NCI-H226 (cell line): ENCODE data around the gene TSEN15.
"Not testable (repeated sequence)": the region's sequence is repeated elsewhere in the genome, so short reads cannot be mapped to it uniquely, and the experiment has no call there.

Source experiments
- DNase-seq: peaks from one replicate; pipeline ENCODE4 v3.0.0-alpha.2; 2015

Gene TSEN15

DNA sequence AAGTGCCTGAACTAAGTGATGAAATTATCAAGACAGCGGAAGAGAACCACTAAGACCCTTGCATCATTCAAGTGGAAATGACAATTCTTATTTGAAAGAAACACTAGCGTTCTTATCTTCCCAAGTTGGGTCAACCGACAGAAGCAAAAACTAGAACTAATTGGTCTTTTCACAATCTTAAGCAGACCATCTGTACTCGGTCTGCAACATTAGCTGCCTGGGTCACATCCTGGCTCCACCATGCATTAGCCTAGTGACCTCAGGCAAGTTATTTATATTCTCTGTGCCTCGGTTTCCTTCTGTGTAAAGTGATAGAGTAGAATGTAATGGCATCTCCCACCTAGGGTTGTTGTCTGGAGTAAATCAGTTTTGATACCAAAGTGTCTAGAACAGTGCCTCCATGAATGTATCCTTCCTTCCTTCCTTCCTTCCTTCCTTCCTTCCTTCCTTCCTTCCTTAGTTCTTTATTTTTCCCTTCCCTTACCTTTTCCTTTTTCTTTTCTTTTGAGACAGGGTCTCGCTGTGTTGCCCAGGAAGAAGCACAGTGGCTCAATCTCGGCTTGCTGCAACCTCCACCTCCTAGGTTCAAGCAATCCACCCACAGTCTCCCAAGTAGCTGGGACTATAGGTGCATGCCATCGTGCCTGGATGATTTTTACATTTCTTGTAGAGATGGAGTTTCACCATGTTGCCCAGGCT lies 20.0 kb upstream of the TSEN15 start:
- no peak for DNase-seq

DNA sequence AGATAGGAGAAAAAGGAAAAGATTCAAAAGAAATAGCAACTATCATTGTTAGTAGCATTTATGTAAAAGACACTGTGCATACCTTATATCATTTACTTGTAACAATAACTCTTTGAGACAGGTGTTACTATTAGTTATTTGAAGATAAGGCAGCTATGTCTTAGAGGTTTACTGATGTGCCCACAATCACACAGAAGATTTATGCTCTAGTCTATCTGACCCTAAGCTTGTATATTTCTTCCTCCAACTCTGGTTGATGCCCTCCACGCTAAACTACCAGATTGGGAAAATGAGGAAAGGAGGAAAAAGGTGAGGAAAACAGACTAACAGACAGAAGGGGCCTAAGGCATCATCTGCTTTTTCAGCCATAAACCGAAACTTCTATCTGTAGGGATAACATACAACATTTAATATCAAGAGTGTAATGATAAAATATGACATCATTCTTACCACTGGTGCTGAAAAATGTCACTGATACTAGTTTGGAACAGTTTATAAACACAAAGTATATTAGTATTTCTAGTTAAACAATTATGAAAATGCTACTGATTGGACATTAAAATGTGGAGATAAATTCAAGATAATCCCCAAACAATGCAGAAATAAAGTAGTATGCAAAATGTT lies 19.1 kb upstream of the TSEN15 start:
- DNase-seq = no peak

DNA sequence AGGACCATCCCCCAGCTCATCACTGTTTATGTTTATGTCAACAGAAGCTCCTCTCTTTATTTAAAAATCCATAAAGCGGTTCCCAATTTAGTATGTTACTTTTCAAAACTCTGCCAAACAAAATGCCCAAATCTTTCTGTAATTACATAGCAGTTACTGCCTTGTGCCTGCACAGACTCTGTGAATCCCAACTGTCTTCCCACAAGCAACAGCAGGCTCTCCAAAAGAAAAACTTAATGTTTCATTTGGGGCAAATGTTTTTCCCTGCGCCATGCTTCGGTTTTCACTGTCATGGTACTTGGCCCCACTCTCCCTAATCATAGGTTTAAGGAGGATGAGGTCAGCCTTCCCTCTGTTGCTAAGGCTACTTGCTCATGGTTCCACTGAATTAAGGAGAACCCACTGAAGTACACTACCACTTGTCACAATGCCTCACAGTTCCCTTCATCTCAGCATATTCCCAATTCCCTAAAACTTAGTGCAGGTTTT lies 18.6 kb upstream of the TSEN15 start:
- no peak for DNase-seq

DNA sequence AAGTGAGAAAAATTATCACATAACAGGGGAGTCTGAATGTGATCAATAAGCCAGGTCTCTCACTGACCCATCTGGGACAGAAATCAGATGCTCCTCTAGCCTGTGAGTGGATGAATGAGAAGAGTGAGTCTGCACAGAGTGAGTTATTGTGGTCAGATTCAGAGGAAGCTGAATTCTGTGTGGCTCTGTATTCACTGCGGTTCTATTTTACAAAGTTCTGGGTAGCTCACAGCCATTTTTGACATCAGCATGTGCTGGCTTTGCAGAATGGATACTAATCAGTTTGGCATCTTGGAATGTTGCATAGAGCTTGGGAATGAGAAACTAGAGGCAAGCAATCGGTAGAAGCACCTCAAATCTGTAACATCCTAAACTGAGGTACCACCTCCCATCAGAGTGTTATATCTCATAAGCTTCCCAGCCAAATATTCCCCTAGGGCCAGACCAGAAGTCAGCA lies 17.8 kb upstream of the TSEN15 start:
- DNase-seq = no peak

DNA sequence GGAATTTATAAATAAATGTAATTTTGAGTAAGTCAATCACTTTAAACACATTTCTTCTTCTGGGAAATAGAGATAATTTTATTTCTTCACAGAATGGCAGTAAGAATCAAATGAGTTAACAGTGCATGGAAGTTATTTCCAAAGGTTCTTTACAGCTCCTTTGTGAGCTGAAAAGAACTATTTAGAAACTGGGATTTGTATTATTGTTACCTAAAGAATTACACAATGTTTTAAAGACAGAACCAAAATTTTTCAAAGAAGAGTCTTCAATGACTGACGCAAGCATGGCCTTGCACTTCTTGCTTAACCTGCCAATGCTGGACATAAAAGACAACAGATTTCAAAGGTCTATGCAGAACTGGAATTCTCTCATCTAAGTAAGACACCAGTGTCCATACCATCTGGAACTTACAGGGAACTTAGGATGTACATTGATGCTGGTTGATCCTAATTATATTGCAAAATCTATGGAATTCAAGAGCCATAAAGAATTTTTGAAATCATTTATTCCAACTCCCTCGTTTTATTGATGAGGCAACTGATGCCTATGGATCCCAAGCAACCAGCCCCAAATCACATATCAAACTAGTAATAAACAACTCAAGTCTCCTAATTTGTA lies 16.7 kb upstream of the TSEN15 start:
- DNase-seq = no peak

DNA sequence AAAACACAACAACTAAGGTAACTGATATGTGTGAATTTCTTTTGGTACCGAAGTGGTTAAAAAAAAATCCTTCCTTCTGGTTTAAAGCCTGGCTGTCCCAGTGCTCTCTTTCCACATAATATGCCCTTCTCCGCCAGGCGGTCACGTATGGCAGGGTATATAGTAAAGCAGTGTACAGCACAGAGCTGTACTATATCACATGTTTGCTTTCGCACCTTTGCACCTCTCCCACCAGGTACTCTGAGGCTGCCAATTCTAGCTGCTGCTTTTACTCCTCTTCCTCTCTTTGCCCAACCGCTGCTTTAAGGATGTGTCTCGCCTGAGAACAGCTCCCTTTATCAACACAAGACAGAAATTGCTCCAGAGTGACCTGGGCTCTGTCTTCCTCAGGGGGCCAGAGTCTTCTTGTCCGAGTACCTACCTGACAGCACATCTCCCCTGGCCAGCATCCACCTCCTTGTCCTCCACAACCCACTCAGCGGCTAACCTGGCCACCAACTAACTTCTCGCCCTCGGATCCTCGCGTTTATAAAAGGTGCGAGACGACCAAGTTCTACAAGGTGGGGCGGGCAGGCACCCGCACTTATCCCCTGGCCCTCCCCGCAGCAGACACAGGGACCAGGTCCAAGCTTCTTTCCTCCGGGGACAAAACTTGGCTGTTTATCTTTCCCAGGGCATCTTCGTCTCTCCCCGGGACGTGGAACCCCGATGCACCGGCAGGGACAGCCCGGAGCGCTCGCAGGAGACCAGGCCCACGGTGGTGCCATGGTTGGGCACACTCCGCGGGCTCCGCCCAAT lies 15.6 kb upstream of the TSEN15 start:
- no peak for DNase-seq

DNA sequence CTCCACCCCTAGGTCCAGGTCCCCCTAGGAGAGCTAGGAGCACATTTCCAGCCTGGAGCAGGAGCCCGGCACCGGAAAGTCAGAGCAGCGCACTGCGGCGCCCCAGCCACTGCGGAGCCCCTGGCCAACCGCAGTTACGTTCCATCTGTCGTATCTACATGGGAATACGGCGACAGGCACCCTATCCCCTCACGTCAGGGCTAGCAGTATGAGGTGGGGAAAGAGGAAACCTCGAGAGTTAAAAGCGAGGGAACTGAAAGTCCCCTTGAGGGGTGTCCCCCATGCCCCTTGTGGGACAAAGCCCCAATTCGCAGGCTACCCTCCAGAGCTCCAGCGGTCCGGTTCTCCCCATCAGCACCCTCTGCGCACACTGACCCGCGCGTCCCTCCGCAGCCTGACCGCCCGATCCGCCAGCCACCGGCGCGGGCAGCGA lies 15.0 kb upstream of the TSEN15 start:
- DNase-seq = no peak

DNA sequence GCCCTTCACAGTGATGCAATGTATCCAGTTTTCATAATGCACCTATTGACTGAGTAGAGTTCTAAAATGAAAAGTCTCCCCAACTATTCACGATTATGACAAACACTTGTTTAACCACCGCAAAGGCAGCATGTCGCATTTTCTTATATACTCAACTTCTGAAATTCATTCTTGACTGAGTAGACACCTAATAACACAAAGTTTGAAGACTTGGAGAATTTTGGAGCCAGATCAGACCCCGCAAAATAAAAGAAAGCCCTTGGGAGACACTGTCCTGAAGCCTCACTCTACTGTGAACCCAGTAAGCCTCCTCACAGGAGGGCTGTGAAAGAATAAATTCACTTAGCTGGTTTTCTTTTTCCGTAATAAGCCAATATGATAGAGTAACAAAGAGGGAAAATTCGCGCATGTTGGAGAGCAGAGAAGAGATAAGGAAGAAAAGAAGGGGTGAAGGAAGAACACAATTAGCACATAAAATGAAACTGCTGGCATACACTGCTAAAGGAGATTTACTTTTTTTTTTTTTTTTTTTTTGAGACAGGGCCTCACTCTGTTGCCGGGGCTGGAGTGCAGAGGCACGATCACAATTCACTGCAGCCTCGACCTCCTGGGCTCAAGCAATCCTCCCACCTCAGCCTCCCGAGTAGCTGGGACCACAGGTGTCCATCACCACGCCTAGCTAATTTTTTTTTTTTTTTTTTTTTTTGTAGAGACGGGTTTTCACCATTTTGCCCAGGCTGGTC lies 13.5 kb upstream of the TSEN15 start:
- DNase-seq = no peak

DNA sequence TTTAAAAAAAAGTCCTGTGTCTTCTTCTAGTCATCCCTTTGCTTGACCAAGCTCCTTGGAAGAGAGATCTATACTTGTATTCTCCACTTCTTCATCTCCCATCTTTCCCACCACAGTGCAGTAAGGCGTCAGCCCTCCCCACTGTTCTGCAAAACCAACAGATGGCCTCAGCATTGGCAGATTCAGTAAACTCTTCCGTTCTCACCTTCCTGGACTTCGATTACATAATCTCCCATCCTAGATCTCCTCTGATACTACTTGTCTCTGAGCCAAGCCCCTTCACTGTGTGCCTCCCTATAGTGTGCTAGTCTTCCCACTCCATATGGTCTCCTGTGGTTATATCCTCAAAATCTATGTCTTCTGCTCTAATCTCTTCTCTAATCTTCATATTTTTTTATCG lies 12.4 kb upstream of the TSEN15 start:
- no peak for DNase-seq

DNA sequence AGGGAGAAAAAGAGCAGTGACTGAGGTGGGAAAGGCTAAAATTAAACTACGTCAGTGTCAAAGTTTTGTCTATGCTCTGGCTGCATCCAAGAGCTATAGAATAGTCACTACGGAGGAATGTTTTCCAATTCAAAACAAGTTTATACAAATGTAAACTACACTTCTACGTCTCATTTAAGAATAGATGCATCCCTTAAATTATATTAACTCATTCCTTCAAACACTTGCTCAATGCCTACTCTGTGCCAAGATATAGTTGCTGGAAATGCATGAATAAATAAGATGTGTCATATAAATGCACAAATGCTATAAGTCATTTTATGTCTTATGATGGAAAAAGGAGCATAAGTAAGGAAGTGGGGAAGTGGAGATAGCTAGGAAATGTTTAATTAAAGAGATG lies 9.8 kb upstream of the TSEN15 start:
- no peak for DNase-seq

DNA sequence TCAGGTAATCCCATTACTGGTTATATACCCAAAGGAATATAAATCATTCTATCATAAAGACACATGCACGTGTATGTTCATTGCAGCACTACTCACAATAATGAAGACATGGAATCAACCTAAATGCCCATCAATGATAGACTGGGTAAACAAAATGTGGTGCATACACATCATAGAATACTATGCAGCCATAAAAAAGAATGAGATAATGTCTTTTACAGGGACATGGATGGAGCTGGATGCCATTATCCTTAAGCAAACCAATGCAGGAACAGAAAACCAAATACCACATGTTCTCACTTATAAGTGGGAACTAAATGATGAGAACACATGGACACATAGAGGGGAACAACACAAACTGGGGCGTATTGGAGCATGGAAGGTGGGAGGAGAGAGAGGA lies 8.2 kb upstream of the TSEN15 start:
- DNase-seq = not testable (repeated sequence)

DNA sequence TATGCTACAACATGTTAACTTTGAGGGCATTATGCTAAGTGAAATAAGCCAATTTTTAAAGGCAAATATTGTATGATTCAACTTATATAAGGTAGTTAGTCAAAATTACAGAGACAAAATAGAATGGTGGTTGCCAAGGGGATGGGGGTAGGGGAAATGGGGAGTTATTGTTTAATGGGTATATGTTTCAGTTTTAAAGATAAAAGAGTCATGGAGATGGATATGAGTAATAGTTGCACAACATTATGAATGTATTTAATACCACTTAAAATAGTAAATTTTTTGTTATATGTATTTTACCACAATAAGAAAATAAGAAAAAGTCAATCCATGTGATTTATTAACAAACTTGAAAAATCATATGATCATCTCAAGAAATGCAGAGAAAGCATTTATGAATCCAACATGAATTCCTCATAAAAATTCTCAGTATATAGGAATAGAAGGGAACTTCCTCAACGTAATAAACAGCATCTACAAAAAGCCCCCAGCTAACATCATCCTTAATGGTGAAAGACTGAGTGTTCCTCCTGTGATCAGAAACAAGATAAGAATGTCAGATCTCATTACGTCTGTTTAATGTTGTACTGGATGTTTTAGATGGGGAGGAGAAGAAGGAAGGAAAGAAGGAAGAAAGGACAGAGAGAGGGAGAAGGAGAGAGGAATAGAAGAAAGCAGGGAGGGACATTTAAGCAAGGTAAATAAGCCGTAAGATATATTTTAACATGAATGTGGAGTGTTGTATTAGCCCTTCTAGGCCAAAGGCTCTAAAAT lies 6.7 kb upstream of the TSEN15 start:
- DNase-seq = no peak

DNA sequence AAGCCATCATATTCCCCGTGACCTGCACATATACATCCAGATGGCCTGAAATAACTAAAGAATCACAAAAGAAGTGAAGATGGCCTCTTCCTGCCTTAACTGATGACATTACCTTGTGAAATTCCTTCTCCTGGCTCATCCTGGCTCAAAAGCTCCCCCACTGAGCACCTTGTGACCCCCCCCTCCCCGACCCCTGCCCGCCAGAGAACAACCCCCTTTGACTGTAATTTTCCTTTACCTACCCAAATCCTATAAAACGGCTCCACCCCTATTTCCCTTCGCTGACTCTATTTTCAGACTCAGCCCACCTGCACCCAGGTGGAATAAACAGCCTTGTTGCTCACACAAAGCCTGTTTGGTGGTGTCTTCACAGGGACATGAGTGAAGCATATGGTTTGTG lies 4.0 kb upstream of the TSEN15 start:
- DNase-seq = not testable (repeated sequence)

DNA sequence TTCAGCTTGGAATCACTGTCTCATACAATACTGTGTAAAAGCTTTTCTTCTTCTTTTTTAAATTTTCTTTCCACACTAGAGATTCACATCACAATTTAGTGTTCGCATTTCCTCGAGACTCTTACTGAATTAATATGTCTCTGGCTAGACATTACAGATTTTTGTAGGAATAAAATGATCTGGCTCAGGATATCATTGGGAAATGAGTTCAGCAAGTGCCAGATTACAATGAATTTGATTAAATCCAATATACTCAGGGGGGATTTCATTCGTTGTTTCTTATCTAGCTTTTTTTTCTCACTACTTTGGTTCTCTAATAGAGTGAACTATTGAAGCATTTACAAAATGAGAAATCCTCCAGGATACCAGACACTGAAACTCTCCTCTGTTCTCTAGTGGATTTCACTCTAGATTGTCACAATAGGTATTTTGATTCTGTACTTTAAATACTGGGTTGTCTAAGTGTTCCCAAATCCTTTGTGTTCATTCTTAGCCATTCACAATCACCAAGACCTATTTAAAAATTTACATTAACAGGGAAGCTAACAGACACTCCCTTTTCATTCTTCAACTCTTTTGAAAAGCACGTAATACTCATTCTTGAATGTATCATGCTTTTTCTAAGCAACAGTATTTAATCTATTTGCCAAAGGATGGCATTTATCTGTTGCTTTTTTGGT lies 2.8 kb upstream of the TSEN15 start:
- DNase-seq = no peak

DNA sequence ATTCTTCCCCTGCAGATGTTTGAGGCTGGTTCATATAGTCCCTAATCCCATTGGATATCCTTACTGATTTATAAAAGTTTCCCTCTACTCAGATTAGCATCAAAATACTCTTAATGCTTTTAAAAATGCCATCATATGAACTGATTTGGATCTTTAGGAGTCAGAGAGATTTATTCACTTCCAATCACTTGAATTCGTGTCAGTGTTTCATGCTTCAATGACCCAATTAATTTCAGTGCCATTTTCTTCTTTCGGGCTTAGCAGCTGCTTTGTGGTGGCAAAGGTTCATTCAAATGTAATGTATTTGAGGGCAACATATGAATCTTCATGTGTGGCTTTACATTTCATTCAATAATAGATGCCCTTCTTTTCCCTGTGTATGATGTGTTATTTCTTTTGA lies 2.2 kb upstream of the TSEN15 start:
- DNase-seq = no peak

DNA sequence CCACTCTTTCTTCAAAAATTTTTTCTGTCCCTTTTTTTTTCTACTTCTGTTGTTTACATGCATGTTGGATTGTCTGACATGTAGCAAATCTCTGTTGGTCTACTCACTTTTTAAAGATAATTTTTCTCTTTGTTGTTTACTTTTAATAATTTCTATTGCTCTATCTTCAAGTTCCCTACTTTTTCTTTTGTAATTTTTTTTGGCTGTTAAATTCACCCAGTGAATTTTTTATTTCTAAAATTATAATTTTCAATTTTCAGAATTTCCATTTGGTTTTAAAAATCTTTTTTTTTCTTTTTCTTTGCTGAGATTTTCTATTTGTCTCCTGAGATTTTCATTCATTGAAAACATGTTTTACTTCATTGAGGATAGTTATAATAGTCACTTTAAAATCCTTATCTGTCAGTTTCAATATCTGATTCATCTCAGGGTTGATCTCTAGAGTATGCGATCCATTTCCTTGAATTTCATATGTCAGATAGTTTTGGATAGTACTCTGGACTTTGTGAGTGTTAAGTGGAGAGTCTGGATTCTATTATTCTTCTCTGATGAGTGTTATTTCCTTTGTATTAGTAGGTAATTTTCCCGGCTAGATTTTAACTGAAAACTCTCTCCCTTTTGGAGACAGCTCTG lies 1.6 kb upstream of the TSEN15 start:
- DNase-seq = no peak

DNA sequence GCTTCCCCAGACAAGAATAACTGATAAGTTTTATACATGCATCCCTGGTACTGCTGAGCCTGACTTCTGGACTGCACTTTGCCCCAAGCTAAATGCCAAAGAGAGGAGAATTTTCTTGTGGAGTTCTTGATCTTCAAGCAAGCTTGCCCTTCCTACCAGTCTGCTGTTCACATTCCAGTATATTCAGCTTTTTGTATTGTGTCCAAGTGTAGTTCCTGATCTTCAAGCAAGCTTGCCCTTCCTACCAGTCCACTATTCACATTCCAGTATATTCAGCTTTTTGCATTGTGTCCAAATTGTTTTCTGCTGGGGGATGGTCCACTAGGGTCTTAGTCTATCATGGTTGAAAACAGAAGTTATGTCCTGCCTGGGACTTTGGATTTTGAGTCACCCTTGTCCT lies 894 bp upstream of the TSEN15 start:
- DNase-seq = no peak

DNA sequence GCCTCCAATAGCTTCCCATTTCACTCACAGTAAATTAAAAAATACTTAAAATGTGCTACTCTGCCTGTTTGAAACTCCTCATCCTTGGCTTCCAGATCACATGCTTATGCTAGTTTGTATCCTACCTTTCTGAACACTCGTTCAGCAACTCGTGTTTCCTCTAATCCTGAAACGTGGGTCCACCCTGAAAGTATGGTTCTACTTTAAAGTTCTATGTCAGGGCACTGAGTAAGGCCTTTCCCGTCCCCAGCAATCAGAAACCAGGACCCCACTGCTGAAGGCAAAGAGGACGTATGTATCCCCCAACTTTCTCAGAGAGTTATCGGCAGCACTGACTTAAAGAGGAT lies 419 bp upstream of the TSEN15 start:
- DNase-seq = no peak

DNA sequence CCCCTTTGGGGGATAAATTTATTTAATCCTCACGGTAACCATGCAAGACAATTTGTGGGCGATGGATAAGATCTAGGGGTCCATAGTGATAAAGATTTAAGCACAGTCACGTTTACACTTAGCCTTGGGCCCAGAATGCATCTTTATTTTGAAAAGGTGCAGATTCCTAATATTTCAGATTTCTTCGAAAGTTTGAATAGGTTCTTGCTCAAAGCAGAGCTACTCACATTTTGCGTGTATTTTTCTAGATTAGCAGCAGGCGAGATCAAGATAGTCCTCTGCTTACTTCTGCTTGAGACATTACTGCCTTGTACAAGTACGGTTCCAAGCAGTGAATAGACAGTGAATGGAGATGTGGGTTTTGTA lies 647 bp downstream of the TSEN15 start:
- no peak for DNase-seq

DNA sequence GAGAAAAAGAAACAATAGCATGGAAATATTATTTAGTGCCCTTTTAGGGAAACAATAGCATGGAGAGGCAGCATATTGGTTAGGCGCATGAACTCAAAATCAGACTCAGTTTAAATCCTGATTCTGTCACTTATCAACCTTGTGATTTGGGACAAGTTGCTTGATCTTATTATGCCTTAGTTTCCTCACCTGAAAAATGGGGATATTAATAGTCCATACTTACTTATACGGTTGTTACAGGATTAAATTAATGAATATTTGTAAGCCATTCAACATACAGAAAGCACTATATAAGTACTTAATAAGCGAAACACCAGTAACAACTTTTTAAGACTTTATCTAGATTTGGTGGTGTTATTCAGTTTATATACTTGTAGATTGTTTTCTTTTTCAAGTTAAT lies 1.2 kb downstream of the TSEN15 start:
- no peak for DNase-seq

DNA sequence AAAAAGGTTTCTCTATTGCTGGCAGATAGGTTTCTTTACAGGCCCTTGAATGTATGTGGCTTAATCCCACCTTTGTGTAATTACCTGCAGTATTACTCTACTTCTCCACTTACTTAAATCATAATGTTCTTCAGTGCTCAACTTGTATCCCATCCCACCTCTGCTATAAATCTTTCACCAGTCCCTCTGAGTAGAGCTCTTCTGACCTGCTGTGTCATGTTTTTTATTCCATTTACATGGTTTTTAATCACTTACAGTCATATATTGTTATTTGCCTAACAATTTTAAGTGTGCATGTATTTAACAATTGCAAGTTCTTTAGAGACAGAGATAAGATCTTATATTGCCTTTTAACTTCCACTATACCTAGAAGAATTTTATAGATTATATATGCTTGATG lies 2.4 kb downstream of the TSEN15 start:
- no peak for DNase-seq
